H9 (cell line): Measurements from ENCODE around the gene HMMR. TPM values are rescaled to one million over a fixed set of nuclear protein-coding genes. Genes with fewer than 3 reads are reported as not detected.

Source experiments
- DNase-seq: peaks from one replicate; pipeline ENCODE4 v3.0.0-alpha.2; 2017
- H2AFZ ChIP-seq: one replicate; pipeline ENCODE4 v1.6.1; 2013; ENCODE audit warnings: mild to moderate bottlenecking, low read length, control low read depth, moderate library complexity
- H2AK5ac ChIP-seq: 2 replicates; pipeline ENCODE4 v1.6.1; 2013; ENCODE audit warnings: low read length, control low read depth, mixed read lengths; ENCODE audit not compliant: insufficient read length
- H2BK120ac ChIP-seq: one replicate; pipeline ENCODE4 v1.6.1; 2013; ENCODE audit warnings: low read depth, mild to moderate bottlenecking, low read length, control low read depth, inconsistent platforms; ENCODE audit not compliant: poor library complexity, severe bottlenecking
- H2BK12ac ChIP-seq: 2 replicates; pipeline ENCODE4 v1.6.1; 2013; ENCODE audit warnings: low read length, control low read depth, mixed read lengths, low read depth; ENCODE audit not compliant: insufficient read length
- H2BK15ac ChIP-seq: 2 replicates; pipeline ENCODE4 v1.6.1; 2013; ENCODE audit warnings: low read depth, low read length, control low read depth
- H2BK20ac ChIP-seq: one replicate; pipeline ENCODE4 v1.6.1; 2013; ENCODE audit warnings: low read depth, mild to moderate bottlenecking, low read length, control low read depth, inconsistent platforms; ENCODE audit not compliant: poor library complexity, severe bottlenecking
- H2BK5ac ChIP-seq: 2 replicates; pipeline ENCODE4 v1.6.1; 2013; ENCODE audit warnings: low read length, control low read depth, mixed read lengths; ENCODE audit not compliant: insufficient read length
- H3K14ac ChIP-seq: 2 replicates; pipeline ENCODE4 v1.6.1; 2013; ENCODE audit warnings: low read length, control low read depth; ENCODE audit not compliant: insufficient read depth
- H3K18ac ChIP-seq: 2 replicates; pipeline ENCODE4 v1.6.1; 2013; ENCODE audit warnings: low read depth, mild to moderate bottlenecking, mixed read lengths, low read length, control low read depth; ENCODE audit not compliant: insufficient read length
- H3K23ac ChIP-seq: 2 replicates; pipeline ENCODE4 v1.6.1; 2013; ENCODE audit warnings: low read length, control low read depth, mixed read lengths, low read depth; ENCODE audit not compliant: insufficient read length
- H3K23me2 ChIP-seq: 2 replicates; pipeline ENCODE4 v1.6.1; 2013; ENCODE audit warnings: low read depth, mild to moderate bottlenecking, mixed read lengths, low read length, control low read depth; ENCODE audit not compliant: insufficient read length, poor library complexity, severe bottlenecking
- H3K27ac ChIP-seq: 2 replicates; pipeline ENCODE4 v1.5.1; 2013; ENCODE audit warnings: low read length, control low read depth, mixed read lengths, low read depth; ENCODE audit not compliant: insufficient read length
- H3K27me3 ChIP-seq: 2 replicates; pipeline ENCODE4 v1.6.1; 2013; ENCODE audit warnings: low read length, control low read depth, inconsistent platforms; ENCODE audit not compliant: insufficient read depth
- H3K4ac ChIP-seq: 2 replicates; pipeline ENCODE4 v1.6.1; 2013; ENCODE audit warnings: low read depth, mild to moderate bottlenecking, control low read depth, inconsistent platforms, low read length, moderate library complexity
- H3K4me1 ChIP-seq: 2 replicates; pipeline ENCODE4 v1.6.1; 2013; ENCODE audit warnings: low read length, control low read depth, inconsistent platforms; ENCODE audit not compliant: insufficient read depth
- H3K4me2 ChIP-seq: 2 replicates; pipeline ENCODE4 v1.6.1; 2013; ENCODE audit warnings: low read length, control low read depth, mixed read lengths; ENCODE audit not compliant: insufficient read length, insufficient read depth
- H3K56ac ChIP-seq: 2 replicates; pipeline ENCODE4 v1.6.1; 2013; ENCODE audit warnings: low read depth, mild to moderate bottlenecking, mixed read lengths, low read length, control low read depth; ENCODE audit not compliant: insufficient read length
- H3K79me1 ChIP-seq: 2 replicates; pipeline ENCODE4 v1.6.1; 2013; ENCODE audit warnings: low read depth, mild to moderate bottlenecking, moderate library complexity, low read length, control low read depth, inconsistent platforms; ENCODE audit not compliant: insufficient read depth, poor library complexity, severe bottlenecking
- H3K79me2 ChIP-seq: 2 replicates; pipeline ENCODE4 v1.6.1; 2013; ENCODE audit warnings: low read length, control low read depth, inconsistent platforms; ENCODE audit not compliant: insufficient read depth
- H3K9ac ChIP-seq: 2 replicates; pipeline ENCODE4 v1.6.1; 2013; ENCODE audit warnings: low read length, control low read depth, mixed read lengths; ENCODE audit not compliant: insufficient read length; ENCODE audit errors: extremely low read depth
- H3K9me3 ChIP-seq: one replicate; pipeline ENCODE4 v1.6.1; 2013; ENCODE audit warnings: low read depth, low read length, inconsistent platforms; ENCODE audit not compliant: control insufficient read depth
- H3T11ph ChIP-seq: one replicate; pipeline ENCODE4 v1.6.1; 2013; ENCODE audit warnings: mild to moderate bottlenecking, low read length, control low read depth, inconsistent platforms
- H4K20me1 ChIP-seq: one replicate; pipeline ENCODE4 v1.6.1; 2013; ENCODE audit not compliant: control insufficient read depth, insufficient read length, insufficient read depth
- H4K5ac ChIP-seq: 2 replicates; pipeline ENCODE4 v1.6.1; 2013; ENCODE audit warnings: low read depth, mild to moderate bottlenecking, mixed read lengths, low read length, control low read depth; ENCODE audit not compliant: insufficient read length
- H4K8ac ChIP-seq: replicated peaks from 2 replicates; pipeline ENCODE4 v1.6.1; 2013; ENCODE audit warnings: low read length, control low read depth, mixed read lengths, low read depth; ENCODE audit not compliant: insufficient read length
- H4K91ac ChIP-seq: 2 replicates; pipeline ENCODE4 v1.6.1; 2013; ENCODE audit warnings: low read depth, mild to moderate bottlenecking, moderate library complexity, mixed read lengths, low read length, control low read depth; ENCODE audit not compliant: insufficient read length
- H3K27ac Mint-ChIP-seq, 3 experiments: 2 replicates in 2 of 3; 3 replicates in 1 of 3; pipeline ENCODE4 v1.8.0; 2020 to 2021; ENCODE audit warnings: mixed read lengths in 3 of 3, mild to moderate bottlenecking in 1 of 3, moderate library complexity in 1 of 3
- H3K27me3 Mint-ChIP-seq: 2 replicates; pipeline ENCODE4 v1.8.0; 2021; ENCODE audit warnings: low read depth, mild to moderate bottlenecking, moderate library complexity, mixed read lengths
- H3K36me3 Mint-ChIP-seq, 3 experiments: 2 replicates in 2 of 3; 3 replicates in 1 of 3; pipeline ENCODE4 v1.8.0; 2020 to 2021; ENCODE audit warnings: low read depth in 3 of 3, mixed read lengths in 3 of 3; ENCODE audit not compliant: insufficient read depth in 1 of 3
- H3K4me1 Mint-ChIP-seq, 2 experiments: 2 replicates each; pipeline ENCODE4 v1.8.0; 2020; ENCODE audit warnings: mixed read lengths in 2 of 2
- H3K4me3 Mint-ChIP-seq, 2 experiments: 2 replicates in 1 of 2; 3 replicates in 1 of 2; pipeline ENCODE4 v1.8.0; 2020 to 2021; ENCODE audit warnings: mild to moderate bottlenecking in 2 of 2, mixed read lengths in 2 of 2, moderate library complexity in 1 of 2
- H3K9me3 Mint-ChIP-seq, 2 experiments: 2 replicates in 1 of 2; 3 replicates in 1 of 2; pipeline ENCODE4 v1.8.0; 2020; ENCODE audit warnings: mild to moderate bottlenecking in 2 of 2, mixed read lengths in 2 of 2, moderate library complexity in 1 of 2
- CTCF ChIP-seq: fragments of 200-600 bp; sonication (generic); conservative IDR thresholded peaks from 3 replicates; pipeline ENCODE4 v1.8.0; 2021; ENCODE audit warnings: antibody characterized with exemption, mild to moderate bottlenecking
- WGBS: extraction: QIAGEN DNeasy Blood & Tissue Kit; methylation state at CpG from one replicate; pipeline ENCODE4 v1.1.7; 2013; ENCODE audit warnings: missing lambda C conversion rate, low lambda C conversion rate, mixed read lengths; ENCODE audit not compliant: insufficient read length; ENCODE audit errors: extremely low coverage; 5-methylcytosine and 5-hydroxymethylcytosine counted together
- total RNA-seq: library from RNA; stranded (reverse); gene quantifications from 2 replicates; pipeline ENCODE4 v1.2.1, GENCODE V29; 2021

Gene HMMR
- total RNA-seq, 1 experiment from 2014 or later: 36.2 TPM

GRCh38 chr5:163529698-163530097, 69.3 kb downstream of the HMMR start:
- no peak overlapping the region for H3K4me3 Mint-ChIP-seq
- H3T11ph ChIP-seq: no peak overlapping the region
- no peak overlapping the region for H3K4me2 ChIP-seq
- no peak overlapping the region for H3K23ac ChIP-seq
- peaks cover 3 to 13% (median 3%) of the 10 kb centered on the region in 3 experiments for H3K36me3 Mint-ChIP-seq
- no peak overlapping the region for H3K56ac ChIP-seq
- no CpG with 5 or more reads among the region's 5 CpGs for whole genome bisulfite sequencing
- peaks cover 4% of the 10 kb centered on the region in 2 experiments for H3K9me3 Mint-ChIP-seq
- no peak overlapping the region for H2BK12ac ChIP-seq
- no peak overlapping the region for H3K18ac ChIP-seq
- H3K4me1 Mint-ChIP-seq: peaks cover 37 to 38% of the 10 kb centered on the region in 2 experiments
- H3K27ac ChIP-seq: no peak overlapping the region
- TF ChIP-seq CTCF: no peak
- H3K27me3 ChIP-seq: no peaks in the 10 kb centered on the region
- H4K5ac ChIP-seq: no peak overlapping the region
- peak overlapping the region in 1 of 3 experiments; percentile 60; a peak in 1 of 7 replicates for H3K27ac Mint-ChIP-seq
- no peak overlapping the region for H2BK15ac ChIP-seq
- H4K20me1 ChIP-seq: no peaks in the 10 kb centered on the region
- no peak overlapping the region for H2AK5ac ChIP-seq
- no peaks in the 10 kb centered on the region for H3K79me2 ChIP-seq
- no peaks in the 10 kb centered on the region for H3K79me1 ChIP-seq
- H2BK5ac ChIP-seq: no peak overlapping the region
- H3K23me2 ChIP-seq: no peaks in the 10 kb centered on the region
- H2BK20ac ChIP-seq: no peak overlapping the region
- H3K9me3 ChIP-seq: no peaks in the 10 kb centered on the region
- no peak overlapping the region for H3K4ac ChIP-seq
- no peak overlapping the region for H2BK120ac ChIP-seq
- H4K91ac ChIP-seq: no peak overlapping the region
- H3K27me3 Mint-ChIP-seq: no peaks in the 10 kb centered on the region
- no peak overlapping the region for H3K9ac ChIP-seq
- no peak for DNase-seq
- no peak overlapping the region for H4K8ac ChIP-seq
- H3K4me1 ChIP-seq: peaks cover 11% of the 10 kb centered on the region
- H3K14ac ChIP-seq: no peak overlapping the region
- H2AFZ ChIP-seq: no peak overlapping the region
